A549 (cell line): ENCODE results near the gene TBCC. TPM values are rescaled to one million over a fixed set of nuclear protein-coding genes. Genes with fewer than 3 reads are reported as not detected.

Source experiments
- ATAC-seq, 2 experiments: fragments of 200-7000 bp in 1 of 2; fragments of >200 bp in 1 of 2; cut with Nextera tagmentation in 1 of 2; cut with Tn5 transposase in 1 of 2; 3 replicates each; pipeline versions ENCODE4 v1.8.0 to v1.9.1; 2018 to 2020; ENCODE audit warnings: mild to moderate bottlenecking in 1 of 2, moderate library complexity in 1 of 2
- CTCF ChIA-PET: fragments of 300-600 bp; sonication (Branson Sonifier 250); formaldehyde crosslinking; extraction: SDS; loops from one replicate; lab custom pipeline; 2021; ENCODE audit warnings: antibody characterized with exemption, inconsistent platforms; lab: Yijun Ruan, JAX
- POLR2A ChIA-PET: fragments of 350-600 bp; formaldehyde crosslinking; extraction: SDS; loops from one replicate; lab custom pipeline; 2021; ENCODE audit warnings: antibody characterized with exemption, inconsistent platforms; lab: Yijun Ruan, JAX
- DNase-seq, 2 experiments: peaks; one replicate each; pipeline versions ENCODE4 v3.0.0 to v3.0.0-alpha.2; 2011 to 2016; ENCODE audit warnings: low read depth in 1 of 2, low spot score in 1 of 2
- FAIRE-seq: peaks from 2 replicates; lab custom pipeline; 2011; peaks lifted over from hg19 to GRCh38; lab: Jason Lieb, UNC
- H3K27ac ChIP-seq, 2 experiments: fragments of >200 bp; sonication (Bioruptor Twin); formaldehyde crosslinking; 3 replicates each; pipeline ENCODE4 v1.5.1; 2016 to 2017
- H3K4me1 ChIP-seq: fragments of >200 bp; sonication (Bioruptor Twin); formaldehyde crosslinking; 3 replicates; pipeline ENCODE4 v1.6.1; 2016
- H3K4me2 ChIP-seq: fragments of >200 bp; sonication (Bioruptor Twin); formaldehyde crosslinking; 3 replicates; pipeline ENCODE4 v1.6.1; 2016
- H3K4me3 ChIP-seq: fragments of >200 bp; sonication (Bioruptor Twin); formaldehyde crosslinking; 3 replicates; pipeline ENCODE4 v1.5.1; 2016
- H3K9me3 ChIP-seq: fragments of >200 bp; sonication (Bioruptor Twin); formaldehyde crosslinking; 3 replicates; pipeline ENCODE4 v1.6.1; 2016
- ATOH8 ChIP-seq: fragments of 250-450 bp; sonication (Bioruptor Pico); IDR thresholded peaks from 2 replicates; pipeline ENCODE4 v1.5.0; 2020; ENCODE audit warnings: low read depth, mild to moderate bottlenecking, moderate library complexity
- BCL3 ChIP-seq: fragments of >200 bp; sonication (Bioruptor Twin); formaldehyde crosslinking; IDR thresholded peaks from 3 replicates; pipeline ENCODE4 v1.6.1; 2016
- BHLHE40 ChIP-seq: IDR thresholded peaks from 2 replicates; pipeline ENCODE4 v1.6.1; 2012; ENCODE audit warnings: low read depth, low read length, inconsistent platforms
- CEBPB ChIP-seq, 2 experiments: fragments of >200 bp in 1 of 2; sonication (Bioruptor Twin) in 1 of 2; formaldehyde crosslinking in 1 of 2; IDR thresholded peaks; 2 replicates each; pipeline ENCODE4 v1.6.1; 2012 to 2016
- CHD2 ChIP-seq: fragments of 150-350 bp; IDR thresholded peaks from 2 replicates; pipeline ENCODE4 v1.6.1; 2014; ENCODE audit warnings: low read length; ENCODE audit not compliant: partially characterized antibody
- CHD4 ChIP-seq: fragments of 200-600 bp; sonication (generic); IDR thresholded peaks from 2 replicates; pipeline ENCODE4 v1.6.1; 2016; ENCODE audit warnings: antibody characterized with exemption, mild to moderate bottlenecking, borderline replicate concordance
- CTCF ChIP-seq: fragments of >200 bp; sonication (Bioruptor Twin); formaldehyde crosslinking; IDR thresholded peaks from 3 replicates; pipeline ENCODE4 v1.5.1; 2016
- EHMT2 ChIP-seq: fragments of 200-600 bp; sonication (generic); IDR thresholded peaks from 2 replicates; pipeline ENCODE4 v1.6.1; 2016; ENCODE audit warnings: antibody characterized with exemption, low read depth, mild to moderate bottlenecking, moderate library complexity
- ESRRA ChIP-seq: fragments of 150-350 bp; IDR thresholded peaks from 2 replicates; pipeline ENCODE4 v1.6.1; 2014; ENCODE audit warnings: mild to moderate bottlenecking, low read length, borderline replicate concordance
- FOSB ChIP-seq: fragments of 250-450 bp; sonication (Bioruptor Pico); IDR thresholded peaks from 2 replicates; pipeline ENCODE4 v1.5.0; 2020; ENCODE audit warnings: mild to moderate bottlenecking, moderate library complexity
- FOSL2 ChIP-seq, 2 experiments: fragments of 450-650 bp in 1 of 2; fragments of >200 bp in 1 of 2; sonication (Bioruptor Twin) in 1 of 2; formaldehyde crosslinking; IDR thresholded peaks; 2 replicates each; pipeline versions ENCODE4 v1.5.0 to v1.6.1; 2016 to 2020; ENCODE audit warnings: mild to moderate bottlenecking in 1 of 2, moderate library complexity in 1 of 2
- GATA3 ChIP-seq: IDR thresholded peaks from 2 replicates; pipeline ENCODE4 v1.6.1; 2012; ENCODE audit warnings: borderline replicate concordance
- HOXB13 ChIP-seq: fragments of 250-450 bp; sonication (Bioruptor Pico); IDR thresholded peaks from 2 replicates; pipeline ENCODE4 v1.5.0; 2020; ENCODE audit warnings: low read depth, mild to moderate bottlenecking, moderate library complexity
- JUN ChIP-seq, 2 experiments: fragments of >200 bp; sonication (Bioruptor Twin); formaldehyde crosslinking; IDR thresholded peaks; 2 replicates in 1 of 2; 3 replicates in 1 of 2; pipeline ENCODE4 v1.6.1; 2016 to 2017
- KDM1A ChIP-seq: fragments of 200-600 bp; sonication (generic); IDR thresholded peaks from 2 replicates; pipeline ENCODE4 v1.6.1; 2016; ENCODE audit warnings: low read depth, mild to moderate bottlenecking
- KDM5A ChIP-seq: fragments of 200-600 bp; sonication (generic); IDR thresholded peaks from 2 replicates; pipeline ENCODE4 v1.6.1; 2016; ENCODE audit warnings: antibody characterized with exemption, mild to moderate bottlenecking
- MAX ChIP-seq: IDR thresholded peaks from 2 replicates; pipeline ENCODE4 v1.6.1; 2012
- NFE2L2 ChIP-seq: fragments of 150-350 bp; conservative IDR thresholded peaks from 2 replicates; pipeline ENCODE4 v1.6.1; 2014; ENCODE audit warnings: low read length
- PBX3 ChIP-seq: IDR thresholded peaks from 2 replicates; pipeline ENCODE4 v1.6.1; 2012
- PHF8 ChIP-seq: fragments of 200-600 bp; sonication (generic); IDR thresholded peaks from 2 replicates; pipeline ENCODE4 v1.6.1; 2016; ENCODE audit warnings: low read depth, mild to moderate bottlenecking, antibody characterized with exemption, moderate library complexity, borderline replicate concordance
- POLR2A ChIP-seq: IDR thresholded peaks from 2 replicates; pipeline ENCODE4 v1.6.1; 2012; ENCODE audit warnings: mild to moderate bottlenecking, low read length
- RAD21 ChIP-seq, 2 experiments: fragments of >200 bp in 1 of 2; sonication (Bioruptor Twin) in 1 of 2; formaldehyde crosslinking in 1 of 2; IDR thresholded peaks in 1 of 2; conservative IDR thresholded peaks in 1 of 2; 2 replicates in 1 of 2; 3 replicates in 1 of 2; pipeline ENCODE4 v1.6.1; 2012 to 2018; ENCODE audit warnings: inconsistent platforms in 1 of 2
- SMC3 ChIP-seq: fragments of >200 bp; sonication (Bioruptor Twin); formaldehyde crosslinking; IDR thresholded peaks from 3 replicates; pipeline ENCODE4 v1.6.1; 2018; ENCODE audit warnings: inconsistent platforms
- TFCP2L1 ChIP-seq: fragments of 250-450 bp; sonication (Bioruptor Pico); IDR thresholded peaks from 2 replicates; pipeline ENCODE4 v1.5.0; 2021; ENCODE audit warnings: mild to moderate bottlenecking
- TP53 ChIP-seq: fragments of 250-450 bp; sonication (Bioruptor Pico); IDR thresholded peaks from 2 replicates; pipeline ENCODE4 v1.5.0; 2021; ENCODE audit warnings: mild to moderate bottlenecking, moderate library complexity
- USF2 ChIP-seq: fragments of 450-650 bp; IDR thresholded peaks from 2 replicates; pipeline ENCODE4 v1.6.1; 2014; ENCODE audit warnings: antibody characterized with exemption
- ZSCAN20 ChIP-seq: fragments of 250-450 bp; sonication (Bioruptor Pico); IDR thresholded peaks from 2 replicates; pipeline ENCODE4 v1.8.0; 2022; ENCODE audit warnings: mild to moderate bottlenecking, moderate library complexity
- WGBS: methylation state at CpG from one replicate; pipeline ENCODE4 v1.1.6; 2017; ENCODE audit errors: missing lambda C conversion rate; 5-methylcytosine and 5-hydroxymethylcytosine counted together
- polyA plus RNA-seq, 4 experiments: library from polyadenylated mRNA; depleted of rRNA in 3 of 4; stranded (reverse); fragments of >200 nt; fragmentation: RNase III in 1 of 4; extraction: RNeasy Plus Mini Kit Qiagen cat#74134 plus additional on column Dnase treatment in 1 of 4; gene quantifications; 2 replicates in 3 of 4; 3 replicates in 1 of 4; pipeline ENCODE4 v1.2.3, GENCODE V29; 2011 to 2017

Gene TBCC
- polyA plus RNA-seq, 2 of the 4 experiments (the other 2 are of a cell fraction), result 10.2 to 12.4 TPM

- FAIRE-seq, result no peak
- 0% methylated on average over 17 of the region's 51 CpGs for WGBS
- H3K4me2 ChIP-seq, result peak overlapping the region; percentile 84
- CTCF ChIA-PET, result interaction anchor here (0.6 to 1.1 kb wide), 2 partner anchors 35 to 71 kb away, joined by 3 read pairs; no protein-coding TSS in a partner anchor
- peak overlapping the region; percentile 100 for H3K27ac ChIP-seq
- POLR2A ChIA-PET, result interaction anchor here (0.6 to 4.3 kb wide), 20 partner anchors 8 to 695 kb away, joined by 3 to 154 read pairs (median 4); partner anchors contain the start of genes RPL7L1, TBCC and UBR2
- peak overlapping the region; percentile 70 for H3K4me3 ChIP-seq
- peak; percentile 22 for TF ChIP-seq POLR2A
- TF ChIP-seq JUN (IDR thresholded peaks at IDR 0.05), result peak in 1 of 2 experiments; percentile 82; a peak in 2 of 5 replicates
- no peak for TF ChIP-seq CEBPB (IDR thresholded peaks at IDR 0.05)
- no peak for TF ChIP-seq SMC3
- 0 out of 2 replicates have a peak, but pooled peaks have one; percentile 31 for TF ChIP-seq MAX
- TF ChIP-seq FOSL2 (IDR thresholded peaks at IDR 0.05), result no peak
- peak; percentile 57; the same call in 1 of the 2 replicates for TF ChIP-seq FOSL2 (CRISPR knock-in tag; IDR thresholded peaks at IDR 0.05)
- peak; percentile 21 for TF ChIP-seq CHD2
- TF ChIP-seq BCL3, result peak; percentile 81; the same call in 1 of the 3 replicates
- TF ChIP-seq EHMT2, result no peak
- no peak for TF ChIP-seq PBX3
- no peak for TF ChIP-seq FOSB (CRISPR knock-in tag)
- peaks cover 8% of the 10 kb centered on the region; the same call in 2 of the 3 replicates for H3K4me1 ChIP-seq
- ATAC-seq, result peak; percentile 74 to 78
- peak; percentile 69 to 82 for DNase-seq
- H3K9me3 ChIP-seq, result no peaks in the 10 kb centered on the region
Measured at GRCh38 chr6:42782689-42783176, 36.8 kb upstream of the TBCC start.

GRCh38 chr6:42781796-42782688 lies 36.1 kb upstream of the TBCC start, which contains the start of gene BICRAL:
Gene BICRAL (plus strand): TSS chr6:42782052. CDS start chr6:42822023, 39,971 bp downstream.
- DNase-seq, result peak; percentile 57 to 69
- ChIA-PET POLR2A (interaction anchor here (0.6 to 4.3 kb wide), 22 partner anchors 9 to 1135 kb away, joined by 3 to 154 read pairs (median 5); partner anchors contain the start of genes RPL7L1, TBCC and UBR2), CTCF (interaction anchor here (0.6 to 1.1 kb wide), 2 partner anchors 34 to 71 kb away, joined by 3 read pairs; no protein-coding TSS in a partner anchor)
- peak within 1 kb of the TSS; percentile 70 for H3K4me3 ChIP-seq
- ATAC-seq, result peak; percentile 10 to 59; a peak in 3 of 6 replicates
- H3K4me2 ChIP-seq, result peak within 1 kb of the TSS; percentile 84
- WGBS, result under 1% methylated on average over 21 of the region's 70 CpGs
- peak within 1 kb of the TSS; percentile 100 for H3K27ac ChIP-seq
- H3K4me1 ChIP-seq, result peaks cover 14% of the 10 kb centered on the region; the same call in 2 of the 3 replicates
- H3K9me3 ChIP-seq, result no peaks in the 10 kb centered on the region
- no peak for FAIRE-seq
- TF ChIP-seq NFE2L2 (no peak), USF2 (no peak), ESRRA (no peak), TP53 (CRISPR knock-in tag) (no peak), PBX3 (no peak), KDM5A (no peak), RAD21 (conservative IDR thresholded peaks at IDR 0.05 in 1 of 2, IDR thresholded peaks at IDR 0.05 in 1 of 2) (no peak), KDM1A (no peak), CHD4 (no peak), ATOH8 (CRISPR knock-in tag) (no peak), ZSCAN20 (no peak), BHLHE40 (no peak), POLR2A (peak; percentile 26; the same call in 1 of the 2 replicates), JUN (IDR thresholded peaks at IDR 0.05) (no peak), CTCF (no peak), CEBPB (IDR thresholded peaks at IDR 0.05) (no peak), GATA3 (no peak), HOXB13 (CRISPR knock-in tag) (no peak), PHF8 (peak; percentile 23; the same call in 1 of the 2 replicates), TFCP2L1 (CRISPR knock-in tag) (no peak)
